Frontal cortex (tissue), 4 donors: ENCODE data around the gene FXYD6. TPM values are rescaled to one million over a fixed set of nuclear protein-coding genes. Genes with fewer than 3 reads are reported as not detected.
A peak's percentile ranks its signal among the peaks of the same experiment; 100 is the strongest.
"Not testable (repeated sequence)": the region's sequence is repeated elsewhere in the genome, so short reads cannot be mapped to it uniquely, and the experiment has no call there.

ENCODE experiments used
- DNase-seq, 2 donors: peaks; one replicate each; pipeline ENCODE4 v3.0.0; 2012; ENCODE audit warnings: low spot score in 2 of 2
- FAIRE-seq: peaks from 2 replicates; lab custom pipeline; 2012; peaks lifted over from hg19 to GRCh38; lab: Jason Lieb, UNC
- total RNA-seq: library from RNA; depleted of rRNA; stranded (reverse); fragments of >200 nt; gene quantifications from one replicate; pipeline ENCODE4 v1.2.3, GENCODE V29; 2014
- donor health status: control.
- donor health status: control.
- donor health status: control.

The FXYD6 gene
- 69.3 TPM for total RNA-seq

- FAIRE-seq, result no peak
- DNase-seq, result peak; percentile 66 to 72
Measured at GRCh38 chr11:117876341-117877119, at the start of gene FXYD6. Gene FXYD6 (minus strand): TSS chr11:117876658. CDS start chr11:117842776, 33,882 bp downstream.

GRCh38 chr11:117926166-117926565 lies 49.7 kb upstream of the FXYD6 start:
- not testable (repeated sequence) for DNase-seq, FAIRE-seq

GRCh38 chr11:117925198-117925925 lies 48.9 kb upstream of the FXYD6 start:
- DNase-seq, result no peak
- no peak for FAIRE-seq

- FAIRE-seq (no peak), DNase-seq (no peak)
Measured at GRCh38 chr11:117924631-117925170, 48.2 kb upstream of the FXYD6 start.

GRCh38 chr11:117923773-117924172 lies 47.3 kb upstream of the FXYD6 start:
- FAIRE-seq (no peak), DNase-seq (no peak)

- DNase-seq (no peak), FAIRE-seq (no peak)
Measured at GRCh38 chr11:117923275-117923674, 46.8 kb upstream of the FXYD6 start.

- DNase-seq, result no peak
- no peak for FAIRE-seq
Measured at GRCh38 chr11:117921893-117922292, 45.4 kb upstream of the FXYD6 start.

GRCh38 chr11:117921456-117921855 lies 45.0 kb upstream of the FXYD6 start:
- no peak for FAIRE-seq

GRCh38 chr11:117919781-117920221 lies 43.3 kb upstream of the FXYD6 start:
- DNase-seq (no peak), FAIRE-seq (no peak)

More at GRCh38 chr11:117921456-117921855, 45.0 kb upstream of the FXYD6 start:
- DNase-seq, result no peak

GRCh38 chr11:117919341-117919740 lies 42.9 kb upstream of the FXYD6 start:
- DNase-seq (no peak), FAIRE-seq (no peak)

- FAIRE-seq (no peak), DNase-seq (no peak)
Measured at GRCh38 chr11:117918366-117919255, 42.2 kb upstream of the FXYD6 start.

GRCh38 chr11:117917591-117918151 lies 41.2 kb upstream of the FXYD6 start:
- FAIRE-seq (no peak), DNase-seq (no peak)

GRCh38 chr11:117916956-117917355 lies 40.5 kb upstream of the FXYD6 start:
- DNase-seq (no peak), FAIRE-seq (no peak)

- no peak for DNase-seq
- FAIRE-seq, result no peak
Measured at GRCh38 chr11:117915672-117916235, 39.3 kb upstream of the FXYD6 start.

GRCh38 chr11:117914991-117915618 lies 38.6 kb upstream of the FXYD6 start:
- DNase-seq, result no peak
- FAIRE-seq, result no peak

- FAIRE-seq, result no peak
- no peak for DNase-seq
Measured at GRCh38 chr11:117914398-117914761, 37.9 kb upstream of the FXYD6 start.

GRCh38 chr11:117913736-117914397 lies 37.4 kb upstream of the FXYD6 start:
- no peak for FAIRE-seq

GRCh38 chr11:117912497-117912896 lies 36.0 kb upstream of the FXYD6 start:
- FAIRE-seq (no peak), DNase-seq (no peak)

More at GRCh38 chr11:117913736-117914397, 37.4 kb upstream of the FXYD6 start:
- DNase-seq, result no peak
